LoVo (cell line): ENCODE measurements around the gene OTUD7B.
"Not testable (repeated sequence)": the region's sequence is repeated elsewhere in the genome, so short reads cannot be mapped to it uniquely, and the experiment has no call there.

Experiments used
- DNase-seq: peaks from one replicate; pipeline ENCODE4 v3.0.0-alpha.2; 2016; ENCODE audit warnings: low spot score

Gene OTUD7B

DNA sequence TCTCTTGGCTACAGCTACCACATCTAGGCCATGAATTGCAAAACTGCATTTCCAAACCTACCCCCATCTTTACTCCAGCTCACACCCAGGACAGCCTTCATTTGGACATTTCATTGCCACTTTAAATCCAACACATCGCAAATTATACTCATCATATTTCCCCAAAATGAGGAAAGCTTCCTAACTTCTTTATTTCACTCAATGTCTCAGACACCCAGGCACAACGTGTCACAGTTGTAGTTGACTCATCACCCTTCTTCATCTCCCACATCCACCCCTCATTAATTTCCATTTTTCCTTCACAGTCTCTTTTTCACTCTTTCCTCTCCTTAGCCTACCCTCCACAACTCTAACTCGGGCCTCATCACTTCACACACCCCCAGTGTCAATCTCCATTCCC is 6.7 kb downstream of the OTUD7B start:
- no peak for DNase-seq

- DNase-seq: no peak
Observed at GRCh38 chr1:150002217-150002616, 8.3 kb downstream of the OTUD7B start.

DNA sequence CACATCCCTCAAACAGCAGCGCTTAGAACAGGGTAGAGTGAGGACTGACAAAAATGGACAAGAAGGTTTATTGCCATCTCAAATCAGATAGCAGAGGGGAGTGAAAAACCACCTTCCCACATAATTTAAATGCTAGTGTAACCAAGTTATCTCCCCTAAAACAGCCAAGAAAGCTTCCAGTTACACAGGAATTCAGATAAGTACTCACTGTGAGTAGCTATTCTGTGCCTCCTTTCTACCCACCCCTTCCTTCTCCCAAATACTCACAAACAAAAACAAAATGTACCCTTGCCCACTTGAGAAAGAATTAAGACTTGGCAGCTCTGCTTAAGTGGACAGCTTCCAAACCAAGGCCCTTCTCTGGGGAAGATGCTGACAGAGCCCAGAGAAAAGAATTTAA is 9.1 kb downstream of the OTUD7B start:
- DNase-seq: no peak

- DNase-seq: no peak
Observed at GRCh38 chr1:149997585-149998262, 12.8 kb downstream of the OTUD7B start.

DNA sequence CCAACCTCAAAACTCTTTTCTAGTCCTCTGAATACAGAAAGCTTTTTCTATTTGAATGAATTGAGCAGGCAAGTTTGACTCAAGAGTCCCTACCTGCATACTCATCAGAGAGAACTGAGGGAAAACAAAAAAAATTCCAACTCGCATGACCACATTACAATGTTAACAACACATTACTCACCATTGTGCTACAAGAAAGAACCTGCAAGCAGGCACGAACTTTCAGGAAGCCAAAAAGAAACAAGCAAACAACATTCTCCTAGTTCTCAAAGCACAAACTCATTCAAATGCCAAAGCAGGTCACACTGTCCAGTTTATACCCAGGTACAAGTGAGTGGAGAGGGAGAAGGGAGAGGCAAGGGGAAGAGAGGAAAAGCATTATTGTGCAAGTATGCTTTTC is 14.6 kb downstream of the OTUD7B start:
- DNase-seq: no peak

- DNase-seq: no peak
Observed at GRCh38 chr1:149993764-149994163, 16.8 kb downstream of the OTUD7B start.

- DNase-seq: no peak
Observed at GRCh38 chr1:149993181-149993580, 17.3 kb downstream of the OTUD7B start.

GRCh38 chr1:149987297-149987595 is 23.3 kb downstream of the OTUD7B start:
- DNase-seq: no peak

DNA sequence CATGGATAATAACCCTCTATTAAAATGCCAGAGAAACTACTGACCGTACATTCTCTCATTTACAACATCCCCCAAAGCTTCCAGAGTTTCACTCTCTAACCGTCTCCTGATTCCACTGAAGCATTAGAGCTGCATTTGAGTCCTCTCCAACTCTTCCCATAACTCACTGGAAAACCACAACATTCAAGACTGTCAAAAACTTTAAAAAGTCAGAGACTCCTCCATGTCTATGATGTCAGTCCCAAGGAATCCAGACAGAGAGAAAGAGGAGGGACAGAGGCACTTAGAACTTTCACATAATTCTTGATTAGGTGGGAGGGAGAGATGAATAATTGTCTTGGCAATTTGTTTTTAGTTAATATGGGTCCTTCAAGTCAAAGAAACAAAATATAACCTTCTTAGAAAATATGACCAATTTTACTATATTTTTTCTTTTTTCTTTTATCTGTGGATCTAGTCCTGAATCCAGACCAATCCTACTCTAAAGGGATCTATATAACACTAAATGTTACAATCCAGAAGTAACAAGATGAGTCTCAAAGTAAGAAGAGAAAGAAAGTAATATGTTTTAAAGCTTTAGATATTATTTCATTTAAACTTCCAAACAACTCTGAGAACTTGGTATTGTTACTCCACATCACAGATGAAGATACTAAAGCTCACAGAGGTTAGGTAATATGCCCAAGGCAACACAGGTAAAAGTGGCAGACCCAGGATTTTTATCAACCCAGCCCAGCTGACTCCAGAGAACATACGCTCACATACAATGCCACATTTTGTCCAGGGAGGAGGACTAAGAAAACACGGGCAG is 23.8 kb downstream of the OTUD7B start:
- no peak for DNase-seq

DNA sequence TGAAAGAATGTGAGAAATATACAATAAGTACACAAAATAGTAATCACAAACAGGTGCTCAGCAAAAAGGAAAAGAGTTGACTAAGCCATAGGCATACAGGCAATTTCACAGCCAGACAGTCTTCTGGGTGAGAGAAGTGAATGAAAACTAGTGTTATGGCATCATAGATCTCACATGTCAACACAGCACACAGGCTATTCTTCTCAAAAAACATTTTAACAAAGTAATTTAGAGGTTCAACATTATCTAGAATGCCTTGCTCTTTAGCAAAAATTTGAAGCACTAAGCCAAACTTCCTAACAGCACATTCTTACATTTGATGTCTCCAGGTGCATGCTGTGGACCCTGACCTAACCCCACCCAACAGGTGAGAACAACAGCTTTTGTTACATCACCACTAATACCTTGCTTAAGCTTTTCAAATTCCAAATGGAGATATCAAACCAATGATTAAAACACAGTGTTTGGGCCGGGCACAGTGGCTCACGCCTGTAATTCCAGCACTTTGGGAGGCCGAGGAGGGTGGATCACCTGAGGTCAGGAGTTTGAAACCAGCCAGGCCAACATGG is 30.5 kb downstream of the OTUD7B start:
- DNase-seq: no peak

GRCh38 chr1:149979245-149979971 is 31.1 kb downstream of the OTUD7B start:
- no peak for DNase-seq

DNA sequence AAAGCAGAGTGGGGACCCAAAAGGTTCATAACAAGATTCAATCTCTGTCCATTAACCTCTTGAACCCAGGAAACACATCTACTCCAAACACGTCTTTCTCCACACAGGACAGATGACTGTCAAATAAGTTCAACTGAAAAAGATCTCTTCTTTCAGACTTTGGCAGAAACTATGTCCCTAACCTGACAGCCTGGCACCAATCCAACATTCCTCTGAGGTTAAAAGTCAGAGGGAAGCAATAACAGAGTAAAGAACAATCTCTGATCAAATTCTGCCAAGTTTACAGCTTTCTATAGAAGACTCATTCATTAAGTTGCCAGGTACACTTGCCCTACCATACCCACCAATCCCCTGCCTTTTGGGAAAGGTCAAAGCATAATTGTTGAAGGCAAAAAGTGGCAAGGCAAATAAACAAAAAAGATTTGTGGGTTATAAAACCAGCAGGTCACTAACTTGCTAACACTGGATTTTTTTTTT is 31.9 kb downstream of the OTUD7B start:
- DNase-seq: peak; percentile 26

- no peak for DNase-seq
Observed at GRCh38 chr1:149977345-149977744, 33.2 kb downstream of the OTUD7B start.

GRCh38 chr1:149972547-149972946 is 38.0 kb downstream of the OTUD7B start:
- no peak for DNase-seq

GRCh38 chr1:149967646-149968045 is 42.9 kb downstream of the OTUD7B start:
- DNase-seq: no peak

GRCh38 chr1:149967041-149967440 is 43.5 kb downstream of the OTUD7B start:
- no peak for DNase-seq

DNA sequence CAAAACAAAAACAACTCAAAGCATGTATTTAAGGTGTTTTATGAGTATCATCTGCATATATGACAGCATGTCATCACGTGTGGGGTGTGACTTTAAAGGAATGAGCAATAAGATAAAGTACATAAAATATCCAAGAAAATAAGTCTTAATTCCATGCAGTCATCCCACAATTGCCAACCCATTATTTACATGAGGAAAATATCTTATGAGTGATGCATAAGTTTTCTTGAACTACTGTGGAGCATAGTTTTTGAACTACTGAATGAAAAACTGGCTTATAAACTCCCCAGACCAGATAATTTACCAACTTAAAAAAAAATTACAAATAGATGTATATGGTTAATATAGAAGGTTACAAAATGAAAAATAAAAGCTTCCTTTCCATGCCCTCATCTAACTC is 44.1 kb downstream of the OTUD7B start:
- no peak for DNase-seq

GRCh38 chr1:149965440-149965839 is 45.1 kb downstream of the OTUD7B start:
- no peak for DNase-seq

DNA sequence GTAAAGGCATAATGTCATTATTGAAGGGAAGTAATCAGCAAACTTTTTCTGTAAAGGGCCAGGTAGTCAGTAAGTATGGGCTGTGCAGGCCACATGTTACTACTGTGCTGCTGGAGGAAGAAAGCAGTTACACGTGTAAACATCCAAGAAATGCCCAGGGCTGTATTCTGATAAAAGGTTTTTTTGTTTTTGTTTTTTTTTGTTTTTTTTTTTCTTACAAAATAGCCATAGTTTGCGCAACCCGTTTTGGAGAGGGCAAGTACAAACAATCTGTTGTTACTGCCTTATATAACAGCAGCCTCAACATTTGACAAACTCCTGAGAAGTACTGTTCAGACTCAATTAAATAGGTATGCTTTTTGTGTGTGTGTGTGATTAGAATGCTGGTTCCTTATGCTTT is 47.2 kb downstream of the OTUD7B start:
- DNase-seq: no peak

DNA sequence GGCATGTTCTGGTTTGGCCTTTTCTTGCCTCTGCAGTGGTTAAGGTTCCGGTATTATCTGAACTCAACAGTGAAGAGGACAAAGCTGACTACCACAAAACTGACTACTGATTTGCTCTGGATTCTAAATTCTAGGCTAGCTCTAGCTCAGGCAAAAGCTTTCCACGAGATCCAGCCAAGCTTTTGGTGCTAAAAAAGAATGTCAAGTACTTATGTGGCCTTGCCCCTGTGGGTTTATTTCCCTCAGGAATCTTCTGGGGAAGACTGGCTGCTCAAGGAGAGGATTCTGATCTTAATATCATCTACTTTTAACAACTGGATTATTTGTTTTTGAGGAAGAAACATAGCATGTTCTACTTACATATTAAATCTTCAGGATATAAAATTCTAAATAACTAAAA is 47.8 kb downstream of the OTUD7B start:
- DNase-seq: no peak

- peak; percentile 74 for DNase-seq
Observed at GRCh38 chr1:149962039-149962647, 48.4 kb downstream of the OTUD7B start.

DNA sequence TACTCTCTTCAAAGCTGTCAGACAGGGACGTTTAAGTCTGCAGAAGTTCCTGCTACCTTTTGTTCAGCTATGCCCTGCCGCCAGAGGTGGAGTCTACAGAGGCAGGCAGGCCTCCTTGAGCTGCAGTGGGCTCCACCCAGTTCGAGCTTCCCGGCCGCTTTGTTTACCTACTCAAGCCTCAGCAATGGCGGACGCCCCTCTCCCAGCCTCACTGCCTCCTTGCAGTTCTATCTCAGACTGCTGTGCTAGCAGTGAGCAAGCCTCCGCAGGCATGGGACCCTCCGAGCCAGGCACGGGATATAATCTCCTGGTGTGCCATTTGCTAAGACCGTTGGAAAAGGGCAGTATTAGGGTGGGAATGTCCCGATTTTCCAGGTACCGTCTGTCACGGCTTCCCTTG is 53.0 kb downstream of the OTUD7B start:
- not testable (repeated sequence) for DNase-seq
